Fibroblast of lung (primary cell): ENCODE data around the gene IL2RG.

Experiments used
- EZH2 ChIP-seq: IDR thresholded peaks from 2 replicates; pipeline ENCODE4 v1.5.1; 2012; ENCODE audit warnings: low read length, control low read depth, mild to moderate bottlenecking; ENCODE audit errors: missing control alignments
- TF ChIP-seq, protein P1 (sequence below), 2 donors: IDR thresholded peaks in 1 of 2; conservative IDR thresholded peaks in 1 of 2; 1 replicate in 1 of 2; 2 replicates in 1 of 2; pipeline ENCODE4 v1.5.1; 2011 to 2012; ENCODE audit warnings: low read length in 2 of 2, control low read depth in 1 of 2, inconsistent platforms in 1 of 2, low read depth in 1 of 2, mild to moderate bottlenecking in 1 of 2

DNA sequence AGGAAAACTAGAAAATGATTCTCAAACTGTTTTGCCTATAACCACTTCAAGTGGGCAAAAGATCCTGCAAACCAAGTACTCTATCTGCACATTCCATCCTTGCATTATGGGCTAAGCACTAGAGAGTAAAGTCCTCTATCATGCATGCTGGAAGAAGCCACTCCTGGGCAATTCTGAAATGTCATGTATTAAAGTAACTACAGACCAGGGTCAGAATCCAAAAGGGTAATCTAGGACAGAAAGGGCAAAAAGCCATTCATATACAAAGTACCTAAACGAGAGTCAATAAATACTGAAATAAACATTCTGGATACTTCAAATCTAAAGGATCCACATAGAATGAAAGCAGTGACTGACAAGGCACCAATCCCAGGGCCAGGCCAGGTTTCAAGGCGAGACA lies 44.3 kb downstream of the IL2RG start:
- TF ChIP-seq, protein P1, sequence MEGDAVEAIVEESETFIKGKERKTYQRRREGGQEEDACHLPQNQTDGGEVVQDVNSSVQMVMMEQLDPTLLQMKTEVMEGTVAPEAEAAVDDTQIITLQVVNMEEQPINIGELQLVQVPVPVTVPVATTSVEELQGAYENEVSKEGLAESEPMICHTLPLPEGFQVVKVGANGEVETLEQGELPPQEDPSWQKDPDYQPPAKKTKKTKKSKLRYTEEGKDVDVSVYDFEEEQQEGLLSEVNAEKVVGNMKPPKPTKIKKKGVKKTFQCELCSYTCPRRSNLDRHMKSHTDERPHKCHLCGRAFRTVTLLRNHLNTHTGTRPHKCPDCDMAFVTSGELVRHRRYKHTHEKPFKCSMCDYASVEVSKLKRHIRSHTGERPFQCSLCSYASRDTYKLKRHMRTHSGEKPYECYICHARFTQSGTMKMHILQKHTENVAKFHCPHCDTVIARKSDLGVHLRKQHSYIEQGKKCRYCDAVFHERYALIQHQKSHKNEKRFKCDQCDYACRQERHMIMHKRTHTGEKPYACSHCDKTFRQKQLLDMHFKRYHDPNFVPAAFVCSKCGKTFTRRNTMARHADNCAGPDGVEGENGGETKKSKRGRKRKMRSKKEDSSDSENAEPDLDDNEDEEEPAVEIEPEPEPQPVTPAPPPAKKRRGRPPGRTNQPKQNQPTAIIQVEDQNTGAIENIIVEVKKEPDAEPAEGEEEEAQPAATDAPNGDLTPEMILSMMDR (conservative IDR thresholded peaks at IDR 0.05 in 1 of 2, IDR thresholded peaks at IDR 0.05 in 1 of 2; ENCODE audit: low read depth in 1 of 2, low read length in 2 of 2) = no peak
- TF ChIP-seq EZH2 = no peak
